Measurements from ENCODE around the gene DSP. TPM values are rescaled to one million over a fixed set of nuclear protein-coding genes. Genes with fewer than 3 reads are reported as not detected.

DSP gene
- total and polyA plus RNA-seq, 7 donors = 0.10 to 0.49 (median 0.26) TPM

DNA sequence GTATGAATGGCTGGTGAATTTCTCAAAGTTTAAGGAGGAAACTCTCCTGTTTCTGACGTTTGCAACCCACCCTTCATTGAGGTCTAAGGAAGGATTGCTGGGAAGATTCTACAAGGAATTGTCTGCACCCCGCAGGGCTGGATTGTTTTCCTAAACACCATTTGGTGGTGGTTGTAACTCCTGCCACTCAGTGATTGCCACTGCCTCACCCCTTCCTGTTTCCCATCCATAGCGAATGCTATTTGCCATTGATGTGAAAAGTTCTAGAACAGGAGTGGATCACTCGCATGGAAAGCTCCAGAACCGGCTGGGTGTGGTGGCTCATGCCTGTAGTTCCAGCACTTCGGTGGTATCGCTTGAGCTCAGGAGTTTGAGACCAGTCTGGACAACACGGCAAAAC, 8.7 kb upstream of the DSP start:
- DNase-seq (no peak), ATAC-seq (no peak)
- TF ChIP-seq, protein P1, sequence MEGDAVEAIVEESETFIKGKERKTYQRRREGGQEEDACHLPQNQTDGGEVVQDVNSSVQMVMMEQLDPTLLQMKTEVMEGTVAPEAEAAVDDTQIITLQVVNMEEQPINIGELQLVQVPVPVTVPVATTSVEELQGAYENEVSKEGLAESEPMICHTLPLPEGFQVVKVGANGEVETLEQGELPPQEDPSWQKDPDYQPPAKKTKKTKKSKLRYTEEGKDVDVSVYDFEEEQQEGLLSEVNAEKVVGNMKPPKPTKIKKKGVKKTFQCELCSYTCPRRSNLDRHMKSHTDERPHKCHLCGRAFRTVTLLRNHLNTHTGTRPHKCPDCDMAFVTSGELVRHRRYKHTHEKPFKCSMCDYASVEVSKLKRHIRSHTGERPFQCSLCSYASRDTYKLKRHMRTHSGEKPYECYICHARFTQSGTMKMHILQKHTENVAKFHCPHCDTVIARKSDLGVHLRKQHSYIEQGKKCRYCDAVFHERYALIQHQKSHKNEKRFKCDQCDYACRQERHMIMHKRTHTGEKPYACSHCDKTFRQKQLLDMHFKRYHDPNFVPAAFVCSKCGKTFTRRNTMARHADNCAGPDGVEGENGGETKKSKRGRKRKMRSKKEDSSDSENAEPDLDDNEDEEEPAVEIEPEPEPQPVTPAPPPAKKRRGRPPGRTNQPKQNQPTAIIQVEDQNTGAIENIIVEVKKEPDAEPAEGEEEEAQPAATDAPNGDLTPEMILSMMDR (IDR thresholded peaks at IDR 0.05) = no peak
- H3K27ac ChIP-seq = no peak overlapping the region
- H3K27me3 ChIP-seq (ENCODE audit: insufficient read depth in 3 of 3, low read length in 2 of 3) = peaks cover 0 to 45% (median 2%) of the 10 kb centered on the region in 3 donors
- intact Hi-C loops (cut with DNase I) = no loop called here
- H3K9me3 ChIP-seq = no peaks in the 10 kb centered on the region
- no peaks in the 10 kb centered on the region for H3K36me3 ChIP-seq (ENCODE audit: insufficient read depth in 1 of 2, low read depth in 1 of 2)
- H3K4me1 ChIP-seq = no peaks in the 10 kb centered on the region
- H3K4me3 ChIP-seq = no peak overlapping the region
- WGBS, 3 donors = 40 to 43% (median 43%) methylated on average over 8 of the region's 8 CpGs

DNA sequence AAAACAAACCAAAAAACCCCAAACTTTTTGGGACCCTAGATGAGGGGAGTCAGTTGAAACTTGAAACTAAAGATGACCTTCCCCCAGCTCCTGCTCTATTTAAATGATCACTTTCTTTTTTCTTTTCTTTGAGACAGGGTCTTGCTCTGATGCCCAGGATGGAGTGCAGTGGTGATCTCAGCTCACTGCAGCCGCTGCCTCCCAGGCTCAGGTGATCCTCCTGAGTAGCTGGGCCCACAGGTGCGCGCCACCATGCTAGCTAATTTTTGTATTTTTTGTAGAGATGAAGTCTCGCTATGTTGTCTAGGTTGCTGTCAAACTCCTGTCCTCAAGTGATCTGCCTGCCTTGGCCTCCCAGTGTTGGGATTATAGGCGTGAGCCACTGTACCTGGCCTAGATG, 7.3 kb upstream of the DSP start:
- Histone ChIP-seq H3K27ac (no peak overlapping the region), H3K4me1 (no peaks in the 10 kb centered on the region), H3K4me3 (no peak overlapping the region), H3K27me3 (ENCODE audit: insufficient read depth in 3 of 3, low read length in 2 of 3) (peaks cover 0 to 59% (median 5%) of the 10 kb centered on the region in 3 donors), H3K9me3 (no peaks in the 10 kb centered on the region), H3K36me3 (ENCODE audit: insufficient read depth in 1 of 2, low read depth in 1 of 2) (no peaks in the 10 kb centered on the region)
- WGBS, 3 donors = 94 to 96% (median 95%) methylated on average over 5 of the region's 5 CpGs
- ATAC-seq = no peak
- TF ChIP-seq, protein P1 (IDR thresholded peaks at IDR 0.05) = no peak
- intact Hi-C loops (cut with DNase I) = no loop called here
- DNase-seq = no peak

DNA sequence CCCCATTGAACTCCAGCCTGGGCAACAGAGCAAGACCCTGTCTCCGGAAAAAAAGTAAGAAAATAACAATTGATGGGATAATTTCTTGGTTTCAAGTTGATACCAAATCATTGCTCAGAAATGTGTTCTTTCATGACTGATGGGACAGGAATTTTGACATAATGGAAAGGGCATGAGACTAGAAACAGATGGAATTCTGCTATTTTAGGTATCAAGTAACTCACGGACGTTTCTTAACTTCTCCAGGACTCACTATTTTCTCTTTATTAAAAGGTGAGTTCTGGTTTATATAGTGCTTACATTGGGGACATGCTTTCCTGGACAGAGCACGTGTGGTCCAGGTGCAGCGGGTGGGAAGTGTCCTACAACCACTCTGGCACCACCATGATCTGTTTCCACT, 6.0 kb upstream of the DSP start:
- H3K4me1 ChIP-seq = no peaks in the 10 kb centered on the region
- no peak overlapping the region for H3K4me3 ChIP-seq
- H3K27me3 ChIP-seq (ENCODE audit: insufficient read depth in 3 of 3, low read length in 2 of 3) = peaks cover 0 to 72% (median 8%) of the 10 kb centered on the region in 3 donors
- H3K36me3 ChIP-seq (ENCODE audit: insufficient read depth in 1 of 2, low read depth in 1 of 2) = no peaks in the 10 kb centered on the region
- TF ChIP-seq, protein P1 (IDR thresholded peaks at IDR 0.05) = no peak
- no peak overlapping the region for H3K27ac ChIP-seq
- DNase-seq (no peak), ATAC-seq (no peak)
- intact Hi-C loops (cut with DNase I) = no loop called here
- no peaks in the 10 kb centered on the region for H3K9me3 ChIP-seq
- WGBS, 3 donors = 71 to 78% (median 77%) methylated on average over 5 of the region's 5 CpGs

DNA sequence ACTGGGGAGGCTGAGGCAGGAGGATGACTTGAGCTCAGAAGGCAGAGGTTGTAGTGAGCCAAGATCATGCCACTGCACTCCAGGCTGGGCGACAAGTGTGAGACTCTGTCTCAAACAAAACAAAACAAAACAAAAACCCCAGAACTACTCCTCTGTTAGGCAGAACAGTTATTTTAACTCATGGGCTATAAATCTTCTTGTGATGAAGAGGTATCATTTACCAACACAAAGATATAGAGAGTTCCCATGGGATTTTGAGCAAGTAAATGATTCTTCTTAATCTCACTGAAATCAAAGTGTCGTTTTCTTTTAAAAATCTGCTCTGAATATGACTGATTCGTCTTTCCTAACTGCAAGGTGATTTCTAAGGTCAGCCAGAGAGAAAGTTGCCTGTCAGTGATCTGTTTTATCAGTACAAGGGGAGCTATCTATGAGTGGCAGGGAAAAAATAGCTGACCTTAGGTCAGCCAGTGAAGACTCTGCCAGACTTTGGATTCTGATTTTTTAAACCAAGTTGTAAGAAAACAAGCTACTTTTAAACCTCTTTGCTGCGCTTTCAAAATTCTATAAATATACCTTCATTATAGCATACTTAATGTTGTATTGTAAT, 3.8 kb upstream of the DSP start:
- no peaks in the 10 kb centered on the region for H3K9me3 ChIP-seq
- peaks cover 4% of the 10 kb centered on the region for H3K4me1 ChIP-seq
- H3K36me3 ChIP-seq (ENCODE audit: insufficient read depth in 1 of 2, low read depth in 1 of 2) = no peaks in the 10 kb centered on the region
- no peak overlapping the region for H3K27ac ChIP-seq
- DNase-seq (no peak), ATAC-seq (no peak)
- H3K27me3 ChIP-seq (ENCODE audit: insufficient read depth in 3 of 3, low read length in 2 of 3) = peaks cover 0 to 90% (median 25%) of the 10 kb centered on the region in 3 donors
- WGBS, 3 donors = 51 to 53% (median 53%) methylated on average over 4 of the region's 4 CpGs
- intact Hi-C loops (cut with DNase I) = no loop called here
- TF ChIP-seq, protein P1 (IDR thresholded peaks at IDR 0.05) = no peak
- H3K4me3 ChIP-seq = no peak overlapping the region

GRCh38 chr6:7538484-7538883, 3.0 kb upstream of the DSP start:
- Histone ChIP-seq H3K9me3 (no peaks in the 10 kb centered on the region), H3K36me3 (ENCODE audit: insufficient read depth in 1 of 2, low read depth in 1 of 2) (no peaks in the 10 kb centered on the region), H3K27me3 (ENCODE audit: insufficient read depth in 3 of 3, low read length in 2 of 3) (peaks cover 0 to 91% (median 27%) of the 10 kb centered on the region in 3 donors), H3K4me1 (peaks cover 4% of the 10 kb centered on the region), H3K27ac (no peak overlapping the region), H3K4me3 (no peak overlapping the region)
- WGBS, 3 donors = 65 to 73% (median 65%) methylated on average over 5 of the region's 5 CpGs
- DNase-seq (no peak), ATAC-seq (no peak)
- TF ChIP-seq, protein P1 (IDR thresholded peaks at IDR 0.05) = no peak
- intact Hi-C loops (cut with DNase I) = no loop called here

All from psoas muscle (tissue), 8 donors.